OCI-LY7 (cell line): ENCODE data around the gene JAML.

Experiments used
- CTCF ChIP-seq: fragments of 200-600 bp; sonication (generic); conservative IDR thresholded peaks from 2 replicates; pipeline ENCODE4 v1.5.1; 2014; ENCODE audit warnings: mild to moderate bottlenecking, antibody characterized with exemption, low read length, moderate library complexity, mixed read lengths
- EZH2phosphoT487 ChIP-seq: fragments of 200-600 bp; sonication (generic); IDR thresholded peaks from 2 replicates; pipeline ENCODE4 v1.6.1; 2018; ENCODE audit warnings: low read depth, borderline replicate concordance, mild to moderate bottlenecking, mixed run types, antibody characterized with exemption, low read length, moderate library complexity, mixed read lengths

GRCh38 chr11:118227865-118228785 is 3.3 kb upstream of the JAML start:
- no peak for TF ChIP-seq CTCF
- no peak for TF ChIP-seq EZH2phosphoT487
